OCI-LY3 (cell line): Measurements from ENCODE around the gene SDHC.

Source experiments
- EZH2phosphoT487 ChIP-seq: fragments of 200-600 bp; shearing (Covaris generic); IDR thresholded peaks from 2 replicates; pipeline ENCODE4 v1.6.1; 2018; ENCODE audit warnings: antibody characterized with exemption, mixed run types, low read depth
- TF ChIP-seq, protein P1 (sequence below): fragments of 200-600, 300-600 bp; sonication (generic); IDR thresholded peaks from 2 replicates; pipeline ENCODE4 v1.5.1; 2014; ENCODE audit warnings: antibody characterized with exemption, low read length, low read depth

DNA sequence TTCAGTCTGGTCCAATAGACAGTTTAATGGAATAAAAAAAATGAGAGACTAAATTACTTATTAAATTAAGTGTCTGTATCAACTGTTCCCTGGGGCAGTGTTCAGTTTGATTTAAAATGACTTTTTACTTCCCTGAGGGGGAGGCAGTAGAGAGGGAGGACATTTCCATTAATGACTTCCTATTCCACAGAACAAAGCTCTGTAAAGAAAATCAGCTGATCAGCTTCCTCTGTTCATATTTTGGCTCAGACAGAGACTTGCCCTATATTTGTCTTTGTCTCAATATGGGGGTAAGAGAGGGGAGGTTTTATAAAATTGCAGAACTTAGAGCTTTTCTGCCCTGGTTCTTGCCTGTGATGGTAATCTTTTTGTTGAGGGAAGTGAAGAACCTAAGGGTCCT lies 45.1 kb downstream of the SDHC start:
- TF ChIP-seq EZH2phosphoT487, result no peak
- TF ChIP-seq, protein P1, sequence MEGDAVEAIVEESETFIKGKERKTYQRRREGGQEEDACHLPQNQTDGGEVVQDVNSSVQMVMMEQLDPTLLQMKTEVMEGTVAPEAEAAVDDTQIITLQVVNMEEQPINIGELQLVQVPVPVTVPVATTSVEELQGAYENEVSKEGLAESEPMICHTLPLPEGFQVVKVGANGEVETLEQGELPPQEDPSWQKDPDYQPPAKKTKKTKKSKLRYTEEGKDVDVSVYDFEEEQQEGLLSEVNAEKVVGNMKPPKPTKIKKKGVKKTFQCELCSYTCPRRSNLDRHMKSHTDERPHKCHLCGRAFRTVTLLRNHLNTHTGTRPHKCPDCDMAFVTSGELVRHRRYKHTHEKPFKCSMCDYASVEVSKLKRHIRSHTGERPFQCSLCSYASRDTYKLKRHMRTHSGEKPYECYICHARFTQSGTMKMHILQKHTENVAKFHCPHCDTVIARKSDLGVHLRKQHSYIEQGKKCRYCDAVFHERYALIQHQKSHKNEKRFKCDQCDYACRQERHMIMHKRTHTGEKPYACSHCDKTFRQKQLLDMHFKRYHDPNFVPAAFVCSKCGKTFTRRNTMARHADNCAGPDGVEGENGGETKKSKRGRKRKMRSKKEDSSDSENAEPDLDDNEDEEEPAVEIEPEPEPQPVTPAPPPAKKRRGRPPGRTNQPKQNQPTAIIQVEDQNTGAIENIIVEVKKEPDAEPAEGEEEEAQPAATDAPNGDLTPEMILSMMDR, result no peak
